Stimulated activated CD8-positive, alpha-beta memory T cell treated with anti-CD3 and anti-CD28 coated beads, Interleukin-15, amount 100 ng/mL, for 4 hours (primary cell): ENCODE measurements around the gene GDE1.

Experiments used
- DNase-seq, 2 donors: peaks; one replicate each; pipeline ENCODE4 v3.0.0-alpha.2; 2020; ENCODE audit warnings: low read depth in 2 of 2

The GDE1 gene

GRCh38 chr16:19523559-19524355 lies 1.9 kb upstream of the GDE1 start, which contains the start of gene CCP110:
Gene CCP110 (plus strand): TSS chr16:19523942. CDS start chr16:19527882, 3,940 bp downstream.
- DNase-seq: peak; percentile 88 to 89

GRCh38 chr16:19523184-19523558 lies 1.3 kb upstream of the GDE1 start:
- no peak for DNase-seq

GRCh38 chr16:19522760-19523159 lies 862 bp upstream of the GDE1 start:
- no peak for DNase-seq

- no peak for DNase-seq
Observed at GRCh38 chr16:19522397-19522732, 467 bp upstream of the GDE1 start.

- no peak for DNase-seq
Observed at GRCh38 chr16:19520861-19521331, 1.0 kb downstream of the GDE1 start.

- no peak for DNase-seq
Observed at GRCh38 chr16:19518388-19518787, 3.5 kb downstream of the GDE1 start.

- DNase-seq: no peak
Observed at GRCh38 chr16:19517424-19518089, 4.3 kb downstream of the GDE1 start.

- no peak for DNase-seq
Observed at GRCh38 chr16:19515757-19516156, 6.1 kb downstream of the GDE1 start.

GRCh38 chr16:19513377-19514053 lies 8.4 kb downstream of the GDE1 start:
- DNase-seq: no peak

GRCh38 chr16:19512297-19512696 lies 9.6 kb downstream of the GDE1 start:
- DNase-seq: no peak

GRCh38 chr16:19507867-19508266 lies 14.0 kb downstream of the GDE1 start:
- no peak for DNase-seq

GRCh38 chr16:19506965-19507364 lies 14.9 kb downstream of the GDE1 start:
- DNase-seq: no peak

GRCh38 chr16:19505600-19506303 lies 16.1 kb downstream of the GDE1 start:
- DNase-seq: no peak

- DNase-seq: no peak
Observed at GRCh38 chr16:19503461-19504075, 18.3 kb downstream of the GDE1 start.

GRCh38 chr16:19502395-19503131 lies 19.3 kb downstream of the GDE1 start:
- DNase-seq: peak in 1 of 2 donors; percentile 36

GRCh38 chr16:19499481-19499880 lies 22.4 kb downstream of the GDE1 start:
- no peak for DNase-seq

GRCh38 chr16:19499006-19499405 lies 22.9 kb downstream of the GDE1 start:
- DNase-seq: no peak

GRCh38 chr16:19497176-19497575 lies 24.7 kb downstream of the GDE1 start:
- DNase-seq: no peak

GRCh38 chr16:19490619-19491018 lies 31.3 kb downstream of the GDE1 start:
- no peak for DNase-seq

GRCh38 chr16:19488213-19488640 lies 33.7 kb downstream of the GDE1 start:
- no peak for DNase-seq
